GM20000 (cell line): Measurements from ENCODE around the gene PLA2G4E.

Experiments used
- DNase-seq: peaks from one replicate; pipeline ENCODE4 v3.0.0; 2012; ENCODE audit warnings: low spot score
- CTCF ChIP-seq: IDR thresholded peaks from 2 replicates; pipeline ENCODE4 v1.5.1; 2012; ENCODE audit warnings: mild to moderate bottlenecking, control low read depth; ENCODE audit errors: extremely low read depth, missing control alignments

Gene PLA2G4E

GRCh38 chr15:41972253-41973242 is 48.3 kb downstream of the PLA2G4E start, which contains the start of gene EHD4:
Gene EHD4 (minus strand): TSS chr15:41972557. CDS start chr15:41972494, 63 bp downstream.
- peak; percentile 52 for TF ChIP-seq CTCF
- DNase-seq, result peak; percentile 96

GRCh38 chr15:41971895-41972252 is 49.0 kb downstream of the PLA2G4E start:
- no peak for TF ChIP-seq CTCF
- peak; percentile 69 for DNase-seq

GRCh38 chr15:41971089-41971894 is 49.5 kb downstream of the PLA2G4E start:
- no peak for TF ChIP-seq CTCF
- DNase-seq, result peak; percentile 91

- TF ChIP-seq CTCF, result no peak
- no peak for DNase-seq
These were observed 50.4 kb downstream of the PLA2G4E start for GRCh38 chr15:41970456-41970855.

GRCh38 chr15:41969851-41970431 is 50.9 kb downstream of the PLA2G4E start:
- no peak for TF ChIP-seq CTCF
- peak; percentile 69 for DNase-seq

GRCh38 chr15:41968701-41969100 is 52.1 kb downstream of the PLA2G4E start:
- no peak for TF ChIP-seq CTCF
- DNase-seq, result no peak
